Epithelial cell of esophagus (primary cell): ENCODE results near the gene IGF1R.

Experiments
- DNase-seq: peaks from one replicate; pipeline ENCODE4 v3.0.0; 2010; ENCODE audit warnings: low read depth
- H3K4me3 ChIP-seq: 2 replicates; pipeline ENCODE4 v1.5.1; 2011; ENCODE audit warnings: mild to moderate bottlenecking, low read length, control low read depth
- CTCF ChIP-seq: IDR thresholded peaks from 2 replicates; pipeline ENCODE4 v1.5.1; 2011; ENCODE audit warnings: low read depth, mild to moderate bottlenecking, low read length, control low read depth, inconsistent platforms; ENCODE audit not compliant: insufficient read depth; ENCODE audit errors: missing control alignments

The IGF1R gene

GRCh38 chr15:98735895-98736617, 87.7 kb downstream of the IGF1R start:
- H3K4me3 ChIP-seq = no peak overlapping the region
- no peak for DNase-seq
- TF ChIP-seq CTCF = no peak

- no peak for DNase-seq
- no peak overlapping the region for H3K4me3 ChIP-seq
Observed at GRCh38 chr15:98737159-98737558, 88.8 kb downstream of the IGF1R start.

GRCh38 chr15:98737721-98738120, 89.4 kb downstream of the IGF1R start:
- H3K4me3 ChIP-seq = no peak overlapping the region
- no peak for DNase-seq
- TF ChIP-seq CTCF = no peak

More at GRCh38 chr15:98737159-98737558, 88.8 kb downstream of the IGF1R start:
- no peak for TF ChIP-seq CTCF

GRCh38 chr15:98738689-98739401, 90.5 kb downstream of the IGF1R start:
- no peak overlapping the region for H3K4me3 ChIP-seq
- no peak for TF ChIP-seq CTCF
- DNase-seq = peak; percentile 28

- no peak for TF ChIP-seq CTCF
- no peak overlapping the region for H3K4me3 ChIP-seq
Observed at GRCh38 chr15:98740295-98740694, 92.0 kb downstream of the IGF1R start.

GRCh38 chr15:98740963-98741362, 92.6 kb downstream of the IGF1R start:
- DNase-seq = no peak
- no peak overlapping the region for H3K4me3 ChIP-seq
- TF ChIP-seq CTCF = no peak

More at GRCh38 chr15:98740295-98740694, 92.0 kb downstream of the IGF1R start:
- no peak for DNase-seq
